HEK293T (cell line): ENCODE results near the gene MROH8.

ENCODE experiments used
- ARNT ChIP-seq: fragments of 450-650 bp; IDR thresholded peaks from 2 replicates; pipeline ENCODE4 v1.6.1; 2017; ENCODE audit warnings: mild to moderate bottlenecking
- BHLHE40 ChIP-seq: fragments of 450-650 bp; IDR thresholded peaks from 2 replicates; pipeline ENCODE4 v1.6.1; 2016; ENCODE audit warnings: mild to moderate bottlenecking, moderate library complexity, borderline replicate concordance
- ELF4 ChIP-seq: fragments of 450-650 bp; IDR thresholded peaks from 2 replicates; pipeline ENCODE4 v1.6.1; 2017; ENCODE audit warnings: antibody characterized with exemption
- FOXA1 ChIP-seq: fragments of 450-650 bp; IDR thresholded peaks from 2 replicates; pipeline ENCODE4 v1.6.1; 2016; ENCODE audit warnings: mild to moderate bottlenecking
- FOXK2 ChIP-seq: fragments of 450-650 bp; IDR thresholded peaks from 2 replicates; pipeline ENCODE4 v1.6.1; 2016; ENCODE audit warnings: mild to moderate bottlenecking
- FOXM1 ChIP-seq: fragments of 450-650 bp; IDR thresholded peaks from 2 replicates; pipeline ENCODE4 v1.6.1; 2017; ENCODE audit warnings: mild to moderate bottlenecking, borderline replicate concordance
- L3MBTL2 ChIP-seq: fragments of 450-650 bp; conservative IDR thresholded peaks from 2 replicates; pipeline ENCODE4 v1.6.1; 2016; ENCODE audit warnings: mild to moderate bottlenecking
- SP1 ChIP-seq: fragments of 450-650 bp; IDR thresholded peaks from 2 replicates; pipeline ENCODE4 v1.6.1; 2017
- SUZ12 ChIP-seq: fragments of 450-650 bp; IDR thresholded peaks from 2 replicates; pipeline ENCODE4 v1.6.1; 2016; ENCODE audit warnings: mild to moderate bottlenecking
- ZNF384 ChIP-seq: fragments of 450-650 bp; IDR thresholded peaks from 2 replicates; pipeline ENCODE4 v1.6.1; 2016

GRCh38 chr20:37071481-37071911 is 107.9 kb downstream of the MROH8 start:
- no peak for TF ChIP-seq L3MBTL2
- TF ChIP-seq FOXK2: no peak
- no peak for TF ChIP-seq ARNT
- TF ChIP-seq SP1: no peak
- no peak for TF ChIP-seq FOXA1
- TF ChIP-seq FOXM1: no peak
- TF ChIP-seq ELF4: no peak
- no peak for TF ChIP-seq SUZ12
- TF ChIP-seq BHLHE40: no peak
- no peak for TF ChIP-seq ZNF384
